HEK293T (cell line): ENCODE results near the gene KRT80.

Experiments used
- BHLHE40 ChIP-seq: fragments of 450-650 bp; IDR thresholded peaks from 2 replicates; pipeline ENCODE4 v1.6.1; 2016; ENCODE audit warnings: mild to moderate bottlenecking, moderate library complexity, borderline replicate concordance
- ELF4 ChIP-seq: fragments of 450-650 bp; IDR thresholded peaks from 2 replicates; pipeline ENCODE4 v1.6.1; 2017; ENCODE audit warnings: antibody characterized with exemption
- FOXM1 ChIP-seq: fragments of 450-650 bp; IDR thresholded peaks from 2 replicates; pipeline ENCODE4 v1.6.1; 2017; ENCODE audit warnings: mild to moderate bottlenecking, borderline replicate concordance
- NFRKB ChIP-seq: fragments of 450-650 bp; IDR thresholded peaks from 2 replicates; pipeline ENCODE4 v1.6.1; 2016; ENCODE audit warnings: mild to moderate bottlenecking, moderate library complexity
- SP1 ChIP-seq: fragments of 450-650 bp; IDR thresholded peaks from 2 replicates; pipeline ENCODE4 v1.6.1; 2017
- TF ChIP-seq, protein P1 (sequence below): fragments of 450-650 bp; IDR thresholded peaks from 2 replicates; pipeline ENCODE4 v1.6.1; 2016

GRCh38 chr12:52193991-52194390 lies 2.2 kb upstream of the KRT80 start:
- TF ChIP-seq BHLHE40, result no peak
- TF ChIP-seq, protein P1, sequence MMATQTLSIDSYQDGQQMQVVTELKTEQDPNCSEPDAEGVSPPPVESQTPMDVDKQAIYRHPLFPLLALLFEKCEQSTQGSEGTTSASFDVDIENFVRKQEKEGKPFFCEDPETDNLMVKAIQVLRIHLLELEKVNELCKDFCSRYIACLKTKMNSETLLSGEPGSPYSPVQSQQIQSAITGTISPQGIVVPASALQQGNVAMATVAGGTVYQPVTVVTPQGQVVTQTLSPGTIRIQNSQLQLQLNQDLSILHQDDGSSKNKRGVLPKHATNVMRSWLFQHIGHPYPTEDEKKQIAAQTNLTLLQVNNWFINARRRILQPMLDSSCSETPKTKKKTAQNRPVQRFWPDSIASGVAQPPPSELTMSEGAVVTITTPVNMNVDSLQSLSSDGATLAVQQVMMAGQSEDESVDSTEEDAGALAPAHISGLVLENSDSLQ, result no peak
- no peak for TF ChIP-seq NFRKB
- no peak for TF ChIP-seq FOXM1
- no peak for TF ChIP-seq SP1
- TF ChIP-seq ELF4, result no peak
